HepG2 (cell line): ENCODE results near the gene TTC17. TPM values are rescaled to one million over a fixed set of nuclear protein-coding genes. Genes with fewer than 3 reads are reported as not detected.

Experiments
- DNMT1 ChIP-seq: sonication (generic); formaldehyde crosslinking; IDR thresholded peaks from 2 replicates; pipeline ENCODE4 v1.5.1; 2020; ENCODE audit warnings: mild to moderate bottlenecking, missing genetic modification reagents
- FLYWCH1 ChIP-seq: sonication (generic); formaldehyde crosslinking; IDR thresholded peaks from 2 replicates; pipeline ENCODE4 v1.8.1; 2023; ENCODE audit warnings: mild to moderate bottlenecking, missing genetic modification reagents
- GATAD2A ChIP-seq: IDR thresholded peaks from 2 replicates; pipeline ENCODE4 v1.6.1; 2016
- HMG20B ChIP-seq: conservative IDR thresholded peaks from 2 replicates; pipeline ENCODE4 v1.6.1; 2016; ENCODE audit warnings: missing genetic modification reagents, missing compliant biosample characterization
- HNRNPUL1 ChIP-seq: fragments of 200-400 bp; formaldehyde crosslinking; IDR thresholded peaks from 2 replicates; pipeline ENCODE4 v1.6.1; 2017; ENCODE audit warnings: low read depth, mild to moderate bottlenecking, low read length, moderate library complexity
- NFKBIZ ChIP-seq: IDR thresholded peaks from 2 replicates; pipeline ENCODE4 v1.6.1; 2018; ENCODE audit warnings: missing genetic modification reagents, missing compliant biosample characterization
- PRPF4 ChIP-seq: fragments of 200-400 bp; formaldehyde crosslinking; IDR thresholded peaks from 2 replicates; pipeline ENCODE4 v1.6.1; 2016; ENCODE audit warnings: low read length, low read depth; ENCODE audit not compliant: poor library complexity, severe bottlenecking
- SCMH1 ChIP-seq: sonication (generic); formaldehyde crosslinking; IDR thresholded peaks from 2 replicates; pipeline ENCODE4 v1.9.0; 2021; ENCODE audit warnings: missing genetic modification reagents, mild to moderate bottlenecking, borderline replicate concordance
- TBL1XR1 ChIP-seq: fragments of 150-350 bp; IDR thresholded peaks from 2 replicates; pipeline ENCODE4 v1.6.1; 2014; ENCODE audit warnings: borderline replicate concordance, low read length; ENCODE audit not compliant: partially characterized antibody
- ZBTB7B ChIP-seq: sonication (generic); formaldehyde crosslinking; IDR thresholded peaks from 2 replicates; pipeline ENCODE4 v1.4.0; 2020; ENCODE audit warnings: missing genetic modification reagents
- ZKSCAN1 ChIP-seq: fragments of 150-350 bp; IDR thresholded peaks from 2 replicates; pipeline ENCODE4 v1.6.1; 2014; ENCODE audit warnings: low read length
- ZNF124 ChIP-seq: sonication (generic); formaldehyde crosslinking; IDR thresholded peaks from 2 replicates; pipeline ENCODE4 v1.4.0; 2020; ENCODE audit warnings: missing genetic modification reagents
- ZNF138 ChIP-seq: sonication (generic); formaldehyde crosslinking; IDR thresholded peaks from 2 replicates; pipeline ENCODE4 v1.5.0; 2020; ENCODE audit warnings: mild to moderate bottlenecking, low read depth, missing genetic modification reagents
- ZNF564 ChIP-seq: sonication (generic); formaldehyde crosslinking; IDR thresholded peaks from 2 replicates; pipeline ENCODE4 v1.8.1; 2023; ENCODE audit warnings: mild to moderate bottlenecking, missing genetic modification reagents
- ZNF781 ChIP-seq: sonication (generic); formaldehyde crosslinking; IDR thresholded peaks from 2 replicates; pipeline ENCODE4 v1.5.1; 2020; ENCODE audit warnings: borderline replicate concordance, mild to moderate bottlenecking, missing genetic modification reagents; ENCODE audit errors: not compliant biosample characterization
- ZSCAN31 ChIP-seq: sonication (generic); formaldehyde crosslinking; IDR thresholded peaks from 2 replicates; pipeline ENCODE4 v1.5.0; 2020; ENCODE audit warnings: low read depth, mild to moderate bottlenecking, missing genetic modification reagents
- polyA plus RNA-seq, 8 experiments: library from polyadenylated mRNA; depleted of rRNA in 3 of 8; stranded (reverse) in 7 of 8; unstranded in 1 of 8; fragments of >200 nt; fragmentation: Illumina TruSeq in 4 of 8; extraction: Trizol in 4 of 8; gene quantifications; 2 replicates each; pipeline versions ENCODE4 v1.2.1 to v1.2.3, GENCODE V29; 2011 to 2016; ENCODE audit warnings: low read depth in 4 of 8, missing spikeins in 1 of 8, mixed read lengths in 1 of 8; ENCODE audit not compliant: insufficient read depth in 1 of 8
- total RNA-seq, 5 experiments: library from RNA; depleted of rRNA; stranded (reverse); fragments of >200 nt; fragmentation: Illumina TruSeq; extraction: Trizol; gene quantifications; 2 replicates each; pipeline ENCODE4 v1.2.3, GENCODE V29; 2016; ENCODE audit warnings: low read depth in 1 of 5
- TF ChIP-seq, protein P1 (sequence below), 2 experiments: fragments of 450-650 bp in 1 of 2; sonication (generic) in 1 of 2; formaldehyde crosslinking in 1 of 2; IDR thresholded peaks; 2 replicates each; pipeline versions ENCODE4 v1.6.1 to v1.8.0; 2016 to 2022; ENCODE audit warnings: antibody characterized with exemption in 1 of 2, mild to moderate bottlenecking in 1 of 2, missing genetic modification reagents in 1 of 2
- TF ChIP-seq, protein P2 (sequence below): sonication (generic); formaldehyde crosslinking; IDR thresholded peaks from 2 replicates; pipeline ENCODE4 v1.4.0; 2020; ENCODE audit warnings: mild to moderate bottlenecking, missing genetic modification reagents

The TTC17 gene
- total and polyA plus RNA-seq, 2 of the 13 experiments (the other 11 are each of a cell fraction or from before 2014, with no cell fraction given): 55.9 to 99.7 TPM

DNA sequence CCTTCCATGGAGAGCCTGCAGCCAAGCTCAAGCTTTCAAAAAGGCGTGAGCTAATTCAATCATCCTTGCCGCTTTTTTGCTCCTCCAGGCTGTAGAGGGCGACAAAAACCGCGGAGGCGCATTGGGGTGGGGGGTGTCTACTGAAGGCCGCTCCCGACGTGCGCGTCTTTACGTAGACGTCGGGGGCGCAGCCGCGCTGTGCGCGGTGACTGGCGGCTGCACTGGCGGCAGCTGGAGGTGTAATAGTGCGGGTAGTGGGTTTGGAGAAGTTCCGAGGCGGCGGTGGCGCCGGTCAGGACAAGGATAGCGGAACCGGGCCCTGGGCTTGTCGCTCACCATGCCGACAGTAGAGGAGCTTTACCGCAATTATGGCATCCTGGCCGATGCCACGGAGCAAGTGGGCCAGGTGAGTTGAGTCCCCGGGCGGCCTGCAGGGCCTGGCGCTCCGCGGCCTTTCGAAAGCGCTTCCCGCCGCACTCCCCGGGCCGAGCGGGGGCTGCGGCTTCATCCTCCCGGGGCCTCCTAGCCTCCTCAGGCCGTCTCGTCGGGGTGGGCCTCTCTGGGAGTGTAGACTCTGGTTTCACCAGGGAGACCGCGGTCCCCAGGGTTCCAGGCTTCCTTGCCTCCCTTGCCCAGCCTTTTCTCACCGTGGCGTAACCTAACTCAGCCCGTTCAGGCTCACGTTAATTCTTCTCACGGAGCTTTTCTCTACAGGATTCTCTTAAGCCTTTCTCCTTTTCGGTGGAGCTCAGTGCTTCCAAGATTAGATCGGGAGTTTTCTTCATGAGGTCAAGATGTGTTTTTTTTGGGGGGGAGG lies 46.7 kb upstream of the TTC17 start, which contains the start of gene API5 (continued):
- TF ChIP-seq, protein P1, sequence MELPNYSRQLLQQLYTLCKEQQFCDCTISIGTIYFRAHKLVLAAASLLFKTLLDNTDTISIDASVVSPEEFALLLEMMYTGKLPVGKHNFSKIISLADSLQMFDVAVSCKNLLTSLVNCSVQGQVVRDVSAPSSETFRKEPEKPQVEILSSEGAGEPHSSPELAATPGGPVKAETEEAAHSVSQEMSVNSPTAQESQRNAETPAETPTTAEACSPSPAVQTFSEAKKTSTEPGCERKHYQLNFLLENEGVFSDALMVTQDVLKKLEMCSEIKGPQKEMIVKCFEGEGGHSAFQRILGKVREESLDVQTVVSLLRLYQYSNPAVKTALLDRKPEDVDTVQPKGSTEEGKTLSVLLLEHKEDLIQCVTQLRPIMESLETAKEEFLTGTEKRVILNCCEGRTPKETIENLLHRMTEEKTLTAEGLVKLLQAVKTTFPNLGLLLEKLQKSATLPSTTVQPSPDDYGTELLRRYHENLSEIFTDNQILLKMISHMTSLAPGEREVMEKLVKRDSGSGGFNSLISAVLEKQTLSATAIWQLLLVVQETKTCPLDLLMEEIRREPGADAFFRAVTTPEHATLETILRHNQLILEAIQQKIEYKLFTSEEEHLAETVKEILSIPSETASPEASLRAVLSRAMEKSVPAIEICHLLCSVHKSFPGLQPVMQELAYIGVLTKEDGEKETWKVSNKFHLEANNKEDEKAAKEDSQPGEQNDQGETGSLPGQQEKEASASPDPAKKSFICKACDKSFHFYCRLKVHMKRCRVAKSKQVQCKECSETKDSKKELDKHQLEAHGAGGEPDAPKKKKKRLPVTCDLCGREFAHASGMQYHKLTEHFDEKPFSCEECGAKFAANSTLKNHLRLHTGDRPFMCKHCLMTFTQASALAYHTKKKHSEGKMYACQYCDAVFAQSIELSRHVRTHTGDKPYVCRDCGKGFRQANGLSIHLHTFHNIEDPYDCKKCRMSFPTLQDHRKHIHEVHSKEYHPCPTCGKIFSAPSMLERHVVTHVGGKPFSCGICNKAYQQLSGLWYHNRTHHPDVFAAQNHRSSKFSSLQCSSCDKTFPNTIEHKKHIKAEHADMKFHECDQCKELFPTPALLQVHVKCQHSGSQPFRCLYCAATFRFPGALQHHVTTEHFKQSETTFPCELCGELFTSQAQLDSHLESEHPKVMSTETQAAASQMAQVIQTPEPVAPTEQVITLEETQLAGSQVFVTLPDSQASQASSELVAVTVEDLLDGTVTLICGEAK (IDR thresholded peaks at IDR 0.05): no peak
- TF ChIP-seq, protein P1 (CRISPR knock-in tag; IDR thresholded peaks at IDR 0.05): peak; percentile 68
- TF ChIP-seq ZSCAN31 (CRISPR knock-in tag): peak; percentile 69; the same call in 1 of the 2 replicates
- no peak for TF ChIP-seq ZNF138 (CRISPR knock-in tag)
- TF ChIP-seq ZKSCAN1: no peak
- TF ChIP-seq DNMT1 (CRISPR knock-in tag): no peak
- no peak for TF ChIP-seq ZNF564 (CRISPR knock-in tag)
- peak; percentile 73 for TF ChIP-seq GATAD2A (CRISPR knock-in tag)
- TF ChIP-seq HMG20B (CRISPR knock-in tag): no peak
- no peak for TF ChIP-seq SCMH1
- TF ChIP-seq FLYWCH1 (CRISPR knock-in tag): no peak
- peak; percentile 46 for TF ChIP-seq ZNF124
- TF ChIP-seq ZBTB7B (CRISPR knock-in tag): peak; percentile 77
- TF ChIP-seq PRPF4: no peak
- TF ChIP-seq, protein P2, sequence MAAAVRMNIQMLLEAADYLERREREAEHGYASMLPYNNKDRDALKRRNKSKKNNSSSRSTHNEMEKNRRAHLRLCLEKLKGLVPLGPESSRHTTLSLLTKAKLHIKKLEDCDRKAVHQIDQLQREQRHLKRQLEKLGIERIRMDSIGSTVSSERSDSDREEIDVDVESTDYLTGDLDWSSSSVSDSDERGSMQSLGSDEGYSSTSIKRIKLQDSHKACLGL: peak; percentile 68; the same call in 1 of the 2 replicates
- TF ChIP-seq HNRNPUL1: no peak
- TF ChIP-seq NFKBIZ (CRISPR knock-in tag): peak; percentile 67
- TF ChIP-seq TBL1XR1: no peak
- TF ChIP-seq ZNF781 (CRISPR knock-in tag): no peak
